Measurements from ENCODE around the gene YWHAG.
"Not testable (repeated sequence)": the region's sequence is repeated elsewhere in the genome, so short reads cannot be mapped to it uniquely, and the experiment has no call there.

The YWHAG gene

GRCh38 chr7:76392531-76393115 is 33.8 kb upstream of the YWHAG start:
- no peak for TF ChIP-seq CTCF (IDR thresholded peaks at IDR 0.05; ENCODE audit: low read depth, low read length)
- in situ Hi-C loops (cut with HindIII; ENCODE audit: low sequenced_read_pairs): no loop called here
- no peak for DNase-seq (ENCODE audit: low read depth, low spot score)
- peak overlapping the region; percentile 27 for H3K4me3 ChIP-seq (ENCODE audit: low read depth, low read length)

GRCh38 chr7:76390092-76390491 is 31.3 kb upstream of the YWHAG start:
- DNase-seq (ENCODE audit: low read depth, low spot score): no peak
- H3K4me3 ChIP-seq (ENCODE audit: low read depth, low read length): no peak overlapping the region
- TF ChIP-seq CTCF (IDR thresholded peaks at IDR 0.05; ENCODE audit: low read depth, low read length): no peak
- in situ Hi-C loops (cut with HindIII; ENCODE audit: low sequenced_read_pairs): no loop called here

- DNase-seq (ENCODE audit: low read depth, low spot score); in situ Hi-C loops (cut with HindIII; ENCODE audit: low sequenced_read_pairs); H3K4me3 ChIP-seq (ENCODE audit: low read depth, low read length): not testable (repeated sequence)
These were observed 29.0 kb upstream of the YWHAG start for GRCh38 chr7:76387789-76388188.

GRCh38 chr7:76386691-76387260 is 28.0 kb upstream of the YWHAG start:
- peak; percentile 13 for DNase-seq (ENCODE audit: low read depth, low spot score)
- no peak for TF ChIP-seq CTCF (IDR thresholded peaks at IDR 0.05; ENCODE audit: low read depth, low read length)
- in situ Hi-C loops (cut with HindIII; ENCODE audit: low sequenced_read_pairs): no loop called here
- no peak overlapping the region for H3K4me3 ChIP-seq (ENCODE audit: low read depth, low read length)

- in situ Hi-C loops (cut with HindIII; ENCODE audit: low sequenced_read_pairs): no loop called here
- no peak for TF ChIP-seq CTCF (IDR thresholded peaks at IDR 0.05; ENCODE audit: low read depth, low read length)
- no peak for DNase-seq (ENCODE audit: low read depth, low spot score)
These were observed 24.5 kb upstream of the YWHAG start for GRCh38 chr7:76383089-76383944.

GRCh38 chr7:76381814-76382213 is 23.0 kb upstream of the YWHAG start:
- no peak for DNase-seq (ENCODE audit: low read depth, low spot score)
- no peak for TF ChIP-seq CTCF (IDR thresholded peaks at IDR 0.05; ENCODE audit: low read depth, low read length)
- in situ Hi-C loops (cut with HindIII; ENCODE audit: low sequenced_read_pairs): no loop called here

More at GRCh38 chr7:76383089-76383944, 24.5 kb upstream of the YWHAG start:
- no peak overlapping the region for H3K4me3 ChIP-seq (ENCODE audit: low read depth, low read length)

GRCh38 chr7:76380623-76380966 is 21.8 kb upstream of the YWHAG start:
- TF ChIP-seq CTCF (IDR thresholded peaks at IDR 0.05; ENCODE audit: low read depth, low read length): no peak
- in situ Hi-C loops (cut with HindIII; ENCODE audit: low sequenced_read_pairs): no loop called here
- H3K4me3 ChIP-seq (ENCODE audit: low read depth, low read length): no peak overlapping the region
- no peak for DNase-seq (ENCODE audit: low read depth, low spot score)

More at GRCh38 chr7:76381814-76382213, 23.0 kb upstream of the YWHAG start:
- H3K4me3 ChIP-seq (ENCODE audit: low read depth, low read length): no peak overlapping the region

All from astrocyte of the spinal cord (primary cell).